HFFc6 (cell line): ENCODE results near the gene TF. TPM values are rescaled to one million over a fixed set of nuclear protein-coding genes. Genes with fewer than 3 reads are reported as not detected.

Experiments
- DNase-seq: peaks from one replicate; pipeline ENCODE4 v3.0.0-alpha.2; 2018
- H3K27ac Mint-ChIP-seq: 2 replicates; pipeline ENCODE4 v1.8.0; 2020; ENCODE audit warnings: mild to moderate bottlenecking, mixed read lengths
- H3K27me3 Mint-ChIP-seq: 2 replicates; pipeline ENCODE4 v1.8.0; 2021; ENCODE audit warnings: mild to moderate bottlenecking, moderate library complexity, mixed read lengths; ENCODE audit not compliant: insufficient read depth
- H3K36me3 Mint-ChIP-seq: 2 replicates; pipeline ENCODE4 v1.8.0; 2021; ENCODE audit warnings: low read depth, mixed read lengths
- H3K4me1 Mint-ChIP-seq: 2 replicates; pipeline ENCODE4 v1.8.0; 2020; ENCODE audit warnings: low read depth, mixed read lengths
- H3K4me3 Mint-ChIP-seq: 2 replicates; pipeline ENCODE4 v1.8.0; 2020; ENCODE audit warnings: mild to moderate bottlenecking, moderate library complexity, mixed read lengths
- H3K9me3 Mint-ChIP-seq: 2 replicates; pipeline ENCODE4 v1.8.0; 2020; ENCODE audit warnings: mild to moderate bottlenecking, mixed read lengths
- total RNA-seq, 6 experiments: library from RNA; stranded (reverse); fragmentation: NEBNext Ultra II Directional; extraction: Animal tissue kit (Norgen Biotek cat#: 25700); gene quantifications; 2 replicates in 1 of 6; 3 replicates in 5 of 6; pipeline ENCODE4 v1.2.3, GENCODE V29; 2021
- TF ChIP-seq, protein P1 (sequence below): fragments of 200-600 bp; sonication (generic); IDR thresholded peaks from 2 replicates; pipeline ENCODE4 v1.5.0; 2021; ENCODE audit warnings: antibody characterized with exemption, mild to moderate bottlenecking

The TF gene
- total RNA-seq, 6 experiments from 2014 or later = under 0.01 to 0.13 (median 0.02) TPM; not detected in 1

GRCh38 chr3:133831966-133832801 lies 86.0 kb downstream of the TF start:
- no peak for DNase-seq
- peaks cover 12% of the 10 kb centered on the region for H3K27me3 Mint-ChIP-seq
- no peak overlapping the region for H3K4me3 Mint-ChIP-seq
- no peaks in the 10 kb centered on the region for H3K36me3 Mint-ChIP-seq
- no peaks in the 10 kb centered on the region for H3K4me1 Mint-ChIP-seq
- no peaks in the 10 kb centered on the region for H3K9me3 Mint-ChIP-seq
- no peak overlapping the region for H3K27ac Mint-ChIP-seq
- TF ChIP-seq, protein P1, sequence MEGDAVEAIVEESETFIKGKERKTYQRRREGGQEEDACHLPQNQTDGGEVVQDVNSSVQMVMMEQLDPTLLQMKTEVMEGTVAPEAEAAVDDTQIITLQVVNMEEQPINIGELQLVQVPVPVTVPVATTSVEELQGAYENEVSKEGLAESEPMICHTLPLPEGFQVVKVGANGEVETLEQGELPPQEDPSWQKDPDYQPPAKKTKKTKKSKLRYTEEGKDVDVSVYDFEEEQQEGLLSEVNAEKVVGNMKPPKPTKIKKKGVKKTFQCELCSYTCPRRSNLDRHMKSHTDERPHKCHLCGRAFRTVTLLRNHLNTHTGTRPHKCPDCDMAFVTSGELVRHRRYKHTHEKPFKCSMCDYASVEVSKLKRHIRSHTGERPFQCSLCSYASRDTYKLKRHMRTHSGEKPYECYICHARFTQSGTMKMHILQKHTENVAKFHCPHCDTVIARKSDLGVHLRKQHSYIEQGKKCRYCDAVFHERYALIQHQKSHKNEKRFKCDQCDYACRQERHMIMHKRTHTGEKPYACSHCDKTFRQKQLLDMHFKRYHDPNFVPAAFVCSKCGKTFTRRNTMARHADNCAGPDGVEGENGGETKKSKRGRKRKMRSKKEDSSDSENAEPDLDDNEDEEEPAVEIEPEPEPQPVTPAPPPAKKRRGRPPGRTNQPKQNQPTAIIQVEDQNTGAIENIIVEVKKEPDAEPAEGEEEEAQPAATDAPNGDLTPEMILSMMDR = peak; percentile 34

DNA sequence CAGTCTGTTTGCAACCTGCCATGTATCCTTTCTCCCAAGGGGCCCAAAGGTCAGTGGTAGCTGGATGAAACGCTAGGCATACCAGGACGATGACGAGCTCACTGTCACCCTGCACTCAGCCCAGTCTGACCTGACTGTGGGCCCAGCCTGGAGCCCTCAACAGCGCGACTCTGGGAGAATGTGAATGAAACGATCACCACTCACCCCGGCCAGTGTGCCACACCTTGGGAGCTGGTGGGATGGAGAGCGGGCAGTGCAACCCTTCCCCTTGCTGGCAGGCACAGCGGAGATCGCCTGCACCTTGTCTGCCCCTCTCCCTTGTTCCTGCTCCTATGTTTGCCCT lies 86.6 kb downstream of the TF start:
- no peaks in the 10 kb centered on the region for H3K4me1 Mint-ChIP-seq
- peaks cover 15% of the 10 kb centered on the region for H3K27me3 Mint-ChIP-seq
- DNase-seq = no peak
- no peaks in the 10 kb centered on the region for H3K36me3 Mint-ChIP-seq
- TF ChIP-seq, protein P1 = no peak
- no peaks in the 10 kb centered on the region for H3K9me3 Mint-ChIP-seq
- no peak overlapping the region for H3K4me3 Mint-ChIP-seq
- no peak overlapping the region for H3K27ac Mint-ChIP-seq

DNA sequence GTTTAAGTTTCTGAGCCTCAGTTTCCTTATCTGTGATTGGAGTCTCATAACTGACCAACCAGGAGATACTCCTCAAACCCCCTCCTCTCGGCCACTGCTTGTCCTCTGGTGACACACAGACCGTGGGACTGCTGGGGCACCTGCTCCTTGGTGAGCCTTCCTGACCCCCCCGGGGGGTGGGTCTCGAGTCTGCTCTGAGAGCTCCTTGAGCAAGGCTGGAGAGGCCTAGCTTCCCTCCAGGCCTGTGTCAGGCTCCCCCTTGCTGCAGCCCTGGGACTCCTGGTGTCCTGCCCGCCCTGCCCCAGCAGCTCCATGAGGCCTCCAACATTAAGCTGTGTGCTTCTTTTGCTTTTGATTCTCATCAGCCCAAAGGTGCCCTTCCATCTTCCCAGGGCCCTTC lies 87.1 kb downstream of the TF start:
- H3K27me3 Mint-ChIP-seq = peaks cover 15% of the 10 kb centered on the region
- TF ChIP-seq, protein P1 = no peak
- DNase-seq = no peak
- H3K27ac Mint-ChIP-seq = no peak overlapping the region
- no peaks in the 10 kb centered on the region for H3K36me3 Mint-ChIP-seq
- no peaks in the 10 kb centered on the region for H3K4me1 Mint-ChIP-seq
- H3K4me3 Mint-ChIP-seq = no peak overlapping the region
- H3K9me3 Mint-ChIP-seq = no peaks in the 10 kb centered on the region

DNA sequence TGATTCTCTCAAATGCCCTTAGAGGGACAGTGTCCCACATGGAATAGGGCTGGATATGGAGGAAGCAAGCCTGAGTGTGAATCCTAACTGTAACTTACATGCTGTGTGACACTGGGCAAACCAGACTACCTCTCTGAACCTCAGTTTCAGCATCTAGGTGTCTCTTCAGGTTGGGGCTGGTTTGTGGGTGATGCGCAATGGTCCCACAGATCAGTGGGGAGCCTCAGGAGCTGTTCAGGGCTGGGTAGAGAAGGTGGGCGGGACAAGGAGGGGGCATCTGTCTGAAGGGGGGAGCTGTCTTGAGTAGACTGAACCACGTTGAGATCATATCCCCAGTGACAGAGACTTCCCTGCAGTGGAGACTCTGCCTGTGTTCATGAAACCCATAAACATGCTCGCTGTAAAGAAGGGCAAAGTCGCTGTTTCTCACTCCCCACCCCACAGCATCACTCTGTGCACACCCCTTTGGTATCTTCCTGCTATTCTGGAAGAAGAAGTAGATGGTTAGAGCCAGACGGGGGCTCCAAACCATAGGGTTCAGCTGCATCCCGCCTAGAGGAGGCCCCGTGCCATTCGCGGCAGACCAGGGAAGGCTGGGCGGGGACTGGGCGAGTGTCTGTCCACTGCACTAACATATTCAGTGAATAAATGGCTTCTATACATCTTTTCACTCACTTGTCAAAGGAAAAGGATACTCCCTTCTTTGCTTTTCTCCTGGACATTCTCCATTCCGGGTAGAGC lies 87.9 kb downstream of the TF start:
- peaks cover 15% of the 10 kb centered on the region for H3K27me3 Mint-ChIP-seq
- DNase-seq = no peak
- no peak overlapping the region for H3K27ac Mint-ChIP-seq
- H3K4me3 Mint-ChIP-seq = no peak overlapping the region
- H3K9me3 Mint-ChIP-seq = no peaks in the 10 kb centered on the region
- no peaks in the 10 kb centered on the region for H3K36me3 Mint-ChIP-seq
- TF ChIP-seq, protein P1 = no peak
- H3K4me1 Mint-ChIP-seq = no peaks in the 10 kb centered on the region

- Mint-ChIP-seq H3K27ac (no peak overlapping the region), H3K36me3 (no peaks in the 10 kb centered on the region), H3K27me3 (peaks cover 16% of the 10 kb centered on the region), H3K9me3 (no peaks in the 10 kb centered on the region), H3K4me3 (no peak overlapping the region), H3K4me1 (no peaks in the 10 kb centered on the region)
- no peak for DNase-seq
- TF ChIP-seq, protein P1 = no peak
Measured at GRCh38 chr3:133834621-133835417, 88.6 kb downstream of the TF start.
